ENCODE data around the gene MDN1. TPM values are rescaled to one million over a fixed set of nuclear protein-coding genes. Genes with fewer than 3 reads are reported as not detected.

MDN1 gene
- total RNA-seq, 1 experiment from 2014 or later = 53.6 TPM

DNA sequence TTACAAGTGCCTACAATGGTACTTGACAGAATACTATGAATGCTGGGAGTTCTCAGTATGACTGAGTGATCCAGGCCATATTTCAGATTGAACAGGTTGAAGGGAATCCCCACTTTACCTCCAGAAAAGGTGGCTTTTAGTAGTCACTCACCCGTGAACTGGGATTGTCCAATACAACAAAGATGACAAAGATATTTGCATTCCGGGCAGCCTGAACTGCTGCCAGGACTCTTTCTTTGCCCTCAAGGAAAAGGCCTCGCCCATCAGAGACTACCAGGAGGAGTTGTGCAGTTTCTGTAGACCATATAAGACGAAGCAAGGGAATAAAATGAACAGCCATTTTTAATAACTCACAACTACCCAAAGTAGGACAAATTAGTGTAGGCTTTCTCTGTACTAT, 174.7 kb downstream of the MDN1 start:
- no peaks in the 10 kb centered on the region for H3K9me3 ChIP-seq (ENCODE audit: control insufficient read depth in 1 of 2, insufficient read depth in 1 of 2, low read depth in 1 of 2, low read length in 2 of 2)
- no peak overlapping the region for H3K27ac ChIP-seq (ENCODE audit: low read depth, low read length)
- CTCF ChIA-PET = no interaction called here
- DNase-seq (ENCODE audit: low read depth, low spot score) (no peak), ATAC-seq (no peak)
- H2AFZ ChIP-seq (ENCODE audit: low read depth, low read length, poor library complexity, severe bottlenecking) = no peak overlapping the region
- POLR2A ChIA-PET = no interaction called here
- intact Hi-C loops (cut with micrococcal nuclease) = no loop called here
- peaks cover 40 to 57% of the 10 kb centered on the region in 2 experiments; a peak in 3 of 4 replicates for H3K36me3 ChIP-seq (ENCODE audit: control insufficient read depth in 1 of 2, insufficient read depth in 2 of 2, low read length in 2 of 2)
- H3K4me3 ChIP-seq (replicated peaks in 1 of 2; ENCODE audit: low read depth in 1 of 2, low read length in 2 of 2) = no peak overlapping the region
- no peaks in the 10 kb centered on the region for H3K79me2 ChIP-seq (ENCODE audit: insufficient read depth, low read length)
- RAD21 ChIA-PET (ENCODE audit: low non-redundant PET in 1 of 2, low total read pairs in 2 of 2, uncharacterized antibody in 2 of 2, unreplicated experiment in 2 of 2) = no interaction called here
- TF ChIP-seq SIN3A (IDR thresholded peaks at IDR 0.05; ENCODE audit: low read depth) (no peak), CBX3 (IDR thresholded peaks at IDR 0.05; ENCODE audit: low read depth) (no peak), SP1 (IDR thresholded peaks at IDR 0.05; ENCODE audit: low read depth) (no peak), EZH2phosphoT487 (IDR thresholded peaks at IDR 0.05; ENCODE audit: borderline replicate concordance) (no peak)
- TF ChIP-seq, protein P1, sequence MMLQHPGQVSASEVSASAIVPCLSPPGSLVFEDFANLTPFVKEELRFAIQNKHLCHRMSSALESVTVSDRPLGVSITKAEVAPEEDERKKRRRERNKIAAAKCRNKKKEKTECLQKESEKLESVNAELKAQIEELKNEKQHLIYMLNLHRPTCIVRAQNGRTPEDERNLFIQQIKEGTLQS (IDR thresholded peaks at IDR 0.05) = no peak
- no peak overlapping the region for H3K4me2 ChIP-seq (ENCODE audit: low read length)
- no peaks in the 10 kb centered on the region for H3K9me2 ChIP-seq (ENCODE audit: insufficient read depth)
- no TSS peak for BruUV-seq (replicated peaks)
- no peaks in the 10 kb centered on the region for H3K27me3 ChIP-seq (ENCODE audit: insufficient read depth, low read length)
- H3K4me1 ChIP-seq (ENCODE audit: control insufficient read depth in 1 of 2, insufficient read depth in 2 of 2, low read length in 2 of 2) = peaks cover 0 to under 1% of the 10 kb centered on the region in 2 experiments; a peak in 1 of 4 replicates
- no peak overlapping the region for H3K9ac ChIP-seq (ENCODE audit: low read length)
- no peaks in the 10 kb centered on the region for H4K20me1 ChIP-seq (ENCODE audit: insufficient read depth)

DNA sequence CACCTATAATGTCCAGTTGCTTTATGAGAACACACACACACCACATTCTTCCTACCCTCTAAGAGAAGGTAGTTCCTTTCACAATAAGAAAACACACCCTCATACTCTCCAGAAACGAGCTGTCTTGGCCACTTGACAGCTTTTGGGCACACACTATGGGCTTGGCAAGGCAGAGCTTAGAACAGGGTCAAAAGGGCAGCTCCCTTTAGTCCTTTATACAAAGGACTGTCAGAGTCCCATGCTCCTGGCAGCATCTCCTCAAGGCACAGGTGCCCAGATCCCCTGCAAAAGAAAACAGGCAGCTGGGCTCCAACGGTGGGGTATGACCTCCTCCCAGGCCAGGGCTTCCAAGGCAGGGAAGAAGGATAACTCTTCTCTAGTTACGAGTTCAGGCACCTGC, 176.2 kb downstream of the MDN1 start:
- CTCF ChIA-PET = no interaction called here
- ATAC-seq (no peak), DNase-seq (ENCODE audit: low read depth, low spot score) (no peak)
- intact Hi-C loops (cut with micrococcal nuclease) = no loop called here
- Histone ChIP-seq H3K9me2 (ENCODE audit: insufficient read depth) (no peaks in the 10 kb centered on the region), H2AFZ (ENCODE audit: low read depth, low read length, poor library complexity, severe bottlenecking) (no peak overlapping the region), H4K20me1 (ENCODE audit: insufficient read depth) (no peaks in the 10 kb centered on the region), H3K27me3 (ENCODE audit: insufficient read depth, low read length) (no peaks in the 10 kb centered on the region), H3K9me3 (ENCODE audit: control insufficient read depth in 1 of 2, insufficient read depth in 1 of 2, low read depth in 1 of 2, low read length in 2 of 2) (no peaks in the 10 kb centered on the region), H3K9ac (ENCODE audit: low read length) (no peak overlapping the region), H3K27ac (ENCODE audit: low read depth, low read length) (no peak overlapping the region), H3K4me2 (ENCODE audit: low read length) (no peak overlapping the region), H3K4me3 (replicated peaks in 1 of 2; ENCODE audit: low read depth in 1 of 2, low read length in 2 of 2) (no peak overlapping the region), H3K4me1 (ENCODE audit: control insufficient read depth in 1 of 2, insufficient read depth in 2 of 2, low read length in 2 of 2) (peaks cover 3 to 10% of the 10 kb centered on the region in 2 experiments; a peak in 3 of 4 replicates), H3K36me3 (ENCODE audit: control insufficient read depth in 1 of 2, insufficient read depth in 2 of 2, low read length in 2 of 2) (peaks cover 35 to 50% of the 10 kb centered on the region in 2 experiments; a peak in 3 of 4 replicates), H3K79me2 (ENCODE audit: insufficient read depth, low read length) (peaks cover 10% of the 10 kb centered on the region)
- POLR2A ChIA-PET = no interaction called here
- no TSS peak for BruUV-seq (replicated peaks)
- no peak for TF ChIP-seq SRF (IDR thresholded peaks at IDR 0.05; ENCODE audit: low read depth)
- no peak for TF ChIP-seq YY1 (IDR thresholded peaks at IDR 0.05; ENCODE audit: extremely low read depth, insufficient replicate concordance, low read depth, low read length)
- no peak for TF ChIP-seq ZNF274 (IDR thresholded peaks at IDR 0.05; ENCODE audit: low read depth, low read length)
- TF ChIP-seq POLR2A (IDR thresholded peaks at IDR 0.05; ENCODE audit: borderline replicate concordance, extremely low read depth, insufficient read depth, insufficient read length) = no peak
- no peak for TF ChIP-seq ELF1 (IDR thresholded peaks at IDR 0.05; ENCODE audit: borderline replicate concordance, low read depth)
- no peak for TF ChIP-seq SIN3A (IDR thresholded peaks at IDR 0.05; ENCODE audit: low read depth)
- RAD21 ChIA-PET (ENCODE audit: low non-redundant PET in 1 of 2, low total read pairs in 2 of 2, uncharacterized antibody in 2 of 2, unreplicated experiment in 2 of 2) = no interaction called here
